Endothelial cell of umbilical vein (primary cell): ENCODE results near the gene CBX2.

Experiments
- EZH2 ChIP-seq: IDR thresholded peaks from 2 replicates; pipeline ENCODE4 v1.6.1; 2012; ENCODE audit warnings: borderline replicate concordance, low read depth, mild to moderate bottlenecking, moderate library complexity, low read length, inconsistent platforms; ENCODE audit not compliant: severe bottlenecking
- FOS ChIP-seq: IDR thresholded peaks from 2 replicates; pipeline ENCODE4 v1.6.1; 2011; ENCODE audit warnings: mild to moderate bottlenecking, low read length, moderate library complexity, borderline replicate concordance; ENCODE audit not compliant: insufficient read depth
- GATA2 ChIP-seq: IDR thresholded peaks from 2 replicates; pipeline ENCODE4 v1.7.0; 2011; ENCODE audit warnings: low read depth, mild to moderate bottlenecking, moderate library complexity, mixed read lengths, low read length; ENCODE audit not compliant: insufficient read length, insufficient read depth
- JUN ChIP-seq: IDR thresholded peaks from 2 replicates; pipeline ENCODE4 v1.6.1; 2011; ENCODE audit warnings: borderline replicate concordance, low read depth; ENCODE audit not compliant: insufficient read length, insufficient read depth
- MYC ChIP-seq: IDR thresholded peaks from one replicate; pipeline ENCODE4 v1.6.1; 2011; ENCODE audit warnings: mild to moderate bottlenecking, low read depth, low read length
- POLR2A ChIP-seq: IDR thresholded peaks from 2 replicates; pipeline ENCODE4 v1.6.1; 2012; ENCODE audit warnings: low read depth, mild to moderate bottlenecking, control low read depth, low read length
- POLR2AphosphoS5 ChIP-seq: IDR thresholded peaks from 2 replicates; pipeline ENCODE4 v1.6.1; 2012; ENCODE audit warnings: low read depth, mild to moderate bottlenecking, control low read depth, low read length, moderate library complexity; ENCODE audit not compliant: insufficient read depth
- TF ChIP-seq, protein P1 (sequence below), 2 donors: IDR thresholded peaks; 1 replicate in 1 of 2; 2 replicates in 1 of 2; pipeline ENCODE4 v1.5.1; 2011; ENCODE audit warnings: low read length in 2 of 2, mild to moderate bottlenecking in 2 of 2, moderate library complexity in 2 of 2, control low read depth in 1 of 2, inconsistent platforms in 1 of 2, low read depth in 1 of 2; ENCODE audit not compliant: insufficient read depth in 1 of 2; ENCODE audit errors: extremely low read depth in 1 of 2
- TF ChIP-seq, protein P2 (sequence below): IDR thresholded peaks from 2 replicates; pipeline ENCODE4 v1.6.1; 2011; ENCODE audit not compliant: insufficient read depth, insufficient read length

GRCh38 chr17:79730437-79730768 lies 47.5 kb upstream of the CBX2 start:
- TF ChIP-seq, protein P1, sequence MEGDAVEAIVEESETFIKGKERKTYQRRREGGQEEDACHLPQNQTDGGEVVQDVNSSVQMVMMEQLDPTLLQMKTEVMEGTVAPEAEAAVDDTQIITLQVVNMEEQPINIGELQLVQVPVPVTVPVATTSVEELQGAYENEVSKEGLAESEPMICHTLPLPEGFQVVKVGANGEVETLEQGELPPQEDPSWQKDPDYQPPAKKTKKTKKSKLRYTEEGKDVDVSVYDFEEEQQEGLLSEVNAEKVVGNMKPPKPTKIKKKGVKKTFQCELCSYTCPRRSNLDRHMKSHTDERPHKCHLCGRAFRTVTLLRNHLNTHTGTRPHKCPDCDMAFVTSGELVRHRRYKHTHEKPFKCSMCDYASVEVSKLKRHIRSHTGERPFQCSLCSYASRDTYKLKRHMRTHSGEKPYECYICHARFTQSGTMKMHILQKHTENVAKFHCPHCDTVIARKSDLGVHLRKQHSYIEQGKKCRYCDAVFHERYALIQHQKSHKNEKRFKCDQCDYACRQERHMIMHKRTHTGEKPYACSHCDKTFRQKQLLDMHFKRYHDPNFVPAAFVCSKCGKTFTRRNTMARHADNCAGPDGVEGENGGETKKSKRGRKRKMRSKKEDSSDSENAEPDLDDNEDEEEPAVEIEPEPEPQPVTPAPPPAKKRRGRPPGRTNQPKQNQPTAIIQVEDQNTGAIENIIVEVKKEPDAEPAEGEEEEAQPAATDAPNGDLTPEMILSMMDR (IDR thresholded peaks at IDR 0.05; ENCODE audit: extremely low read depth in 1 of 2, insufficient read depth in 1 of 2, low read depth in 1 of 2, low read length in 2 of 2), result no peak
- no peak for TF ChIP-seq EZH2
- TF ChIP-seq POLR2A, result no peak
- TF ChIP-seq, protein P2, sequence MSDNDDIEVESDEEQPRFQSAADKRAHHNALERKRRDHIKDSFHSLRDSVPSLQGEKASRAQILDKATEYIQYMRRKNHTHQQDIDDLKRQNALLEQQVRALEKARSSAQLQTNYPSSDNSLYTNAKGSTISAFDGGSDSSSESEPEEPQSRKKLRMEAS, result no peak
- no peak for TF ChIP-seq POLR2AphosphoS5
- no peak for TF ChIP-seq JUN
- no peak for TF ChIP-seq MYC
- no peak for TF ChIP-seq GATA2
- TF ChIP-seq FOS, result no peak
